ENCODE measurements around the gene CHRNA4. TPM values are rescaled to one million over a fixed set of nuclear protein-coding genes. Genes with fewer than 3 reads are reported as not detected.

Gene CHRNA4
- total RNA-seq, 4 donors from 2014 or later: 0.20 TPM; not detected in 3

DNA sequence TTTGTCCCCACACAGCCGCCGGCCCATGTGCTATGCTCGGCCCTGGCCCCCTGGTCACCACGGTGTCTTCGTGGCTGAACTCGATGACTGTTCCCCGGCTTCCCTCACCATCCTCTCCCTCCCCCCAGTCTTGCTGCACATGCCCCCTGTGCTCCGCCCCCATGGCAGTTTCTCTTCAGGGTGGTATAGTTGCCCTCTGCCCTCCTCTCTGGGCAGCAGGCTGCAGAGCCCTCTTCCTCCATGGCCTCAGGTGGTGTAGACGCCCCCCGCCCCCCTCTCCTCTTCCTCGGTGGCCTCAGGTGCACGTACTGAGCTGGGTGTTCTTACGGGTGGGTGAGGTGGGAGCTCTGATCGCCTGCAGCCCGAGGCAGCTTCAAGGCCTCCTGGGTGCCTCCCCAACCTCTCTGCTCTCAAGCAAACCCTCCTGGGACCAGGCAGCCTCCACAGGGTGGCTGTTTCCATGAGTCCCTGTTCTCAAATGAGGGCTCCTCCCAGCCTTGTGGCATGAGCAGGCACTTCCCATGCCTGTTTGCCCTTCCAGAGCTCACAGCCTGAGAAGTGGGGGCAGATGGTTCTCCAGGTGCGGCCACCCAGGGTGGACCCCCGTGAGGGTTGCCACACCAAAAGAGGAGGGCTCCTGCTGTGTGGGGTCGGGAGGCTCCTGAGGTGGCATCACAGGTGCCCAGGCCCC lies 43.4 kb downstream of the CHRNA4 start:
- no peak for DNase-seq
- Histone ChIP-seq H3K4me3 (no peak overlapping the region), H3K4me1 (no peaks in the 10 kb centered on the region), H3K9me3 (no peaks in the 10 kb centered on the region), H3K27me3 (peaks cover 8% of the 10 kb centered on the region), H3K36me3 (no peaks in the 10 kb centered on the region), H3K27ac (no peak overlapping the region)
- in situ Hi-C loops (cut with MboI; ENCODE audit: low pct_ligation_motif_present in 1 of 4, low pct_unique_long_range_greater_than_20kb in 1 of 4, low sequenced_read_pairs in 3 of 4) (no loop called here), intact Hi-C loops (cut with DNase I; ENCODE audit: low total_unique reads) (no loop called here)
- TF ChIP-seq CTCF (IDR thresholded peaks at IDR 0.05): no peak
- TF ChIP-seq EP300 (IDR thresholded peaks at IDR 0.05; ENCODE audit: low read depth): no peak
- no peak for TF ChIP-seq POLR2AphosphoS5 (IDR thresholded peaks at IDR 0.05)
- no peak for TF ChIP-seq POLR2A (IDR thresholded peaks at IDR 0.05)
- 71% methylated on average over 18 of the region's 18 CpGs; no CpG with 5 or more reads in 1 of the 2 donors for WGBS, 2 donors (ENCODE audit: low coverage in 1 of 2)

DNA sequence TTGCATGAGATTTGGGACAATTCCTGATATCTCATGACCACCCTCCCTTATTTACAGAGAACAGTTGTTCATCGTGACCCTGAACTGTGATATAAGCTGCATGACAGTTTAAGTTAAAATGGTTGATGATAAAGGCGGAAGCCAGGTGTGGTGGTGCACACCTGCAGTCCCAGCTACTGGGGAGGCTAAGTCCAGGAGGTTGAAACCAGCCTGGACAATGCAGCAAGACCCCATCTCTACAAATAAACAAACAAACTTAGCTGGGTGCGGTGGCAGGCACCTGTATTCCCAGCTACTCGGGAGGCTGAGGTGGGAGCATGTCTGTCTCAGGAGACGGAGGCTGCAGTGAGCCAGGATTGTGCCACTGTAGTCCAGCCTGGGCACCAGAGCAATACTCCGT lies 44.1 kb downstream of the CHRNA4 start:
- Histone ChIP-seq H3K27ac (no peak overlapping the region), H3K27me3 (peaks cover 5% of the 10 kb centered on the region), H3K4me1 (no peaks in the 10 kb centered on the region), H3K4me3 (no peak overlapping the region), H3K9me3 (no peaks in the 10 kb centered on the region), H3K36me3 (no peaks in the 10 kb centered on the region)
- in situ Hi-C loops (cut with MboI; ENCODE audit: low pct_ligation_motif_present in 1 of 4, low pct_unique_long_range_greater_than_20kb in 1 of 4, low sequenced_read_pairs in 3 of 4): no loop called here
- WGBS, 2 donors (ENCODE audit: low coverage in 1 of 2): 78% methylated on average over 6 of the region's 6 CpGs; no CpG with 5 or more reads in 1 of the 2 donors
- TF ChIP-seq POLR2A (IDR thresholded peaks at IDR 0.05) (no peak), POLR2AphosphoS5 (IDR thresholded peaks at IDR 0.05) (no peak), EP300 (IDR thresholded peaks at IDR 0.05; ENCODE audit: low read depth) (no peak)
- no peak for DNase-seq
- intact Hi-C loops (cut with DNase I; ENCODE audit: low total_unique reads): no loop called here

GRCh38 chr20:63316502-63316921 lies 44.6 kb downstream of the CHRNA4 start:
- no peak for DNase-seq
- intact Hi-C loops (cut with DNase I; ENCODE audit: low total_unique reads): no loop called here
- TF ChIP-seq POLR2AphosphoS5 (IDR thresholded peaks at IDR 0.05) (no peak), POLR2A (IDR thresholded peaks at IDR 0.05) (no peak), CTCF (IDR thresholded peaks at IDR 0.05) (no peak), EP300 (IDR thresholded peaks at IDR 0.05; ENCODE audit: low read depth) (no peak)

DNA sequence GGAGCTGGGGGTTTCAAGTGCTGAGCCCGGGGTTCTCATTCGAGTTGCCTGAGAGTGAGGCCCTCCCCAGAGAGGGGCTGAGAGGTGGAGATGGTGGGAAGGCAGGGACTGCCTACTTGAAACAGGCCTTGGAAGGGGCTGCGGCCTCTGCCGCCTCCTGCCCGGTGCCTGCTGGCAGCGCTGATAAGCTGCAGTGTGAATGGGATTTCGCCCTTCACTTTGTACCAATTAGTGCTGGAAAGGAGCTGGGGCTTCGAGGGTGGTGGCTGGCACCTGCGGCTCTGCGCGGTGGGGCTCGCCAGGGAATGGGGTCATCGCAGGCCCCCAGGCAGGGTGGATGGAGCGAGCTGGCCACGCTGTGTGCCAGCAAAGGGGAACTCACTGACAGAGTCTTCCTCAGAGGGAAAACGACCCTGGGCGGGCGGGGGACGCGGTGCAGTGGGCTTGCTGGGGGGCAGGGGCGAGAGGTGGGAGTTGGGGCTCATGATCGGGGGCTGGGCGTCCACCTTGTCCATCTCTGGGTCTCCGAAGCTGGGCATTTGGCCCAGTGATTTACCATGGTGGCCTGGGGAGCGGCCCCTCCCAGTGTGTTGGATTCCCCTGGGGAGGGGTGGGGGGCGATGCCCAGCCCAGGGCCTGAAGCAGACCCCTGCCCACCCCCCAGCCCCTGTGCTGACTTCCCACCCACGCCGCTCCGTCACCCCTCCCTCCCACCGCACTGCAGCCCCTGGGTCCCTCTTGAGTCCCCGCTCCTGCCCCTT lies 45.2 kb downstream of the CHRNA4 start:
- no peak for DNase-seq
- WGBS, 2 donors (ENCODE audit: low coverage in 1 of 2): 82% methylated on average over 31 of the region's 31 CpGs; no CpG with 5 or more reads in 1 of the 2 donors
- no peak for TF ChIP-seq POLR2A (IDR thresholded peaks at IDR 0.05)
- no peak for TF ChIP-seq EP300 (IDR thresholded peaks at IDR 0.05; ENCODE audit: low read depth)
- no peak for TF ChIP-seq POLR2AphosphoS5 (IDR thresholded peaks at IDR 0.05)
- TF ChIP-seq CTCF (IDR thresholded peaks at IDR 0.05): no peak
- Histone ChIP-seq H3K27me3 (peaks cover 2% of the 10 kb centered on the region), H3K4me3 (no peak overlapping the region), H3K4me1 (no peaks in the 10 kb centered on the region), H3K36me3 (no peaks in the 10 kb centered on the region), H3K9me3 (no peaks in the 10 kb centered on the region), H3K27ac (no peak overlapping the region)
- in situ Hi-C loops (cut with MboI; ENCODE audit: low pct_ligation_motif_present in 1 of 4, low pct_unique_long_range_greater_than_20kb in 1 of 4, low sequenced_read_pairs in 3 of 4) (no loop called here), intact Hi-C loops (cut with DNase I; ENCODE audit: low total_unique reads) (no loop called here)

More at GRCh38 chr20:63316502-63316921, 44.6 kb downstream of the CHRNA4 start:
- Histone ChIP-seq H3K36me3 (no peaks in the 10 kb centered on the region), H3K4me1 (no peaks in the 10 kb centered on the region), H3K27me3 (peaks cover 5% of the 10 kb centered on the region), H3K27ac (no peak overlapping the region), H3K4me3 (no peak overlapping the region), H3K9me3 (no peaks in the 10 kb centered on the region)
- WGBS, 2 donors (ENCODE audit: low coverage in 1 of 2): 86% methylated on average over 12 of the region's 14 CpGs; no CpG with 5 or more reads in 1 of the 2 donors
- in situ Hi-C loops (cut with MboI; ENCODE audit: low pct_ligation_motif_present in 1 of 4, low pct_unique_long_range_greater_than_20kb in 1 of 4, low sequenced_read_pairs in 3 of 4): no loop called here
